ELR (cell line): ENCODE measurements around the gene UNCX.

Experiments used
- DNase-seq: peaks from one replicate; pipeline ENCODE4 v3.0.0-alpha.2; 2015; ENCODE audit warnings: low read depth

UNCX gene

GRCh38 chr7:1232103-1232466 is 587 bp upstream of the UNCX start:
- DNase-seq = no peak

DNA sequence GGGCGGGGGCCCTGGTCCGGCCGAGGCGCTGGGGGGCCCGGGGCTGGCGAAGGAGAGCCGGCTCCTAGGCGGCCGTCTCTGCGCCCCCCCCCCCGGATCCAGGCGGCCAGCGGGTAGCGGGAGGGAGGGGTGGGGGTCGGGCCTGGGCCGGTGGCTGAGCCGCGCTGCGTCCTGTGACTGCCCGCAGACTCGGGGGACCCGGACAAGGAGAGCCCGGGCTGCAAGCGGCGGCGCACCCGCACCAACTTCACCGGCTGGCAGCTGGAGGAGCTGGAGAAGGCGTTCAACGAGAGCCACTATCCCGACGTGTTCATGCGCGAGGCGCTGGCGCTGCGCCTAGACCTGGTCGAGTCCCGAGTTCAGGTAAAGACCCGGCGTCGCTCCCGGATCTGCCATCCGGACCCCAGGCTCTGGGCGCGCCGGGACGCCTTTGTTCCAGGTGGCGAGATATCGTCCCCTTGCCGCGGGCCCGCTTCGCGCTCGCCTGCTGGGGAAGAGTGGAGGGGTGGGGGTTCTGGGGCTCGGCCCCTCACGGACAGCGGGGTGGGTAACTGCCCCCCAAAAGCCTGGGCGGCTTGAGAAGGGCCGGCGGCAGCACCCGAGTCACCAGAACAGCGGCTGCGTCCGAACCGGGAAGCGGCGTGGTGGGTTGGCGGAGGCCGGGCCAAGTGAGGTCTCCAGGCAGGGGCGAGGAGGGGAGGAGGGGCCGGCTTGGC is 819 bp downstream of the UNCX start:
- DNase-seq = no peak

- DNase-seq = no peak
These were observed 1.6 kb downstream of the UNCX start for GRCh38 chr7:1234049-1234880.

DNA sequence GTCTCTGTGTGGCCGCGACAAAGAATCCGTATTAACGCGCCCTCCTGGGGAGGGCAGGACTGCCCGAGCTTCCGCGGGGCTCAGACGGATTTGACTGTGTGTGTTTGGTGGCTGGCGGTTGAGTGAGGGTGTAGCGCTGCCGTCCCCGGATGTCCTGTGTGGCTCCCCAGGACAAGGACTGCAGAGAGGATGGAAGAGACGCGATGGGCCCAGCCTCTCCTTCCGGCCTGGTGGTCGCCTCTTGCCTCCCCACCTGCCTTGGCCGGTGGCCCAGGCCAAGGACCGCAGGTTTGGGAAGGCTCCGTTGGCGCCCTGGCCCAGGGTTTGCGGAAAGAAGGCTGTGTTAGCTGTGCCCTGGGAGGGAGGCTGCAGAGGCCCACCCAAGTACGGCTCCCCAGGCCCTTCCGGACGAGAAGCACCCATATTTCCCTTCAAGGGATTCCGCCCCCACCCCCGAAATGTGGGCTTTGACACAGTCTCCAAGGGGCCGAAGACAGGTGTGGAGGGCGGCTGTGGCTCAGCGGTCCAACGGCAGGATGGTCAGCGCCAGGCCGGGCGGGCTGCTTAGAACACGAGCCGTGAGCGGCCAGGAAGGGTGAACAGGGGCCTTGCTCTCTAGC is 2.3 kb downstream of the UNCX start:
- no peak for DNase-seq

DNA sequence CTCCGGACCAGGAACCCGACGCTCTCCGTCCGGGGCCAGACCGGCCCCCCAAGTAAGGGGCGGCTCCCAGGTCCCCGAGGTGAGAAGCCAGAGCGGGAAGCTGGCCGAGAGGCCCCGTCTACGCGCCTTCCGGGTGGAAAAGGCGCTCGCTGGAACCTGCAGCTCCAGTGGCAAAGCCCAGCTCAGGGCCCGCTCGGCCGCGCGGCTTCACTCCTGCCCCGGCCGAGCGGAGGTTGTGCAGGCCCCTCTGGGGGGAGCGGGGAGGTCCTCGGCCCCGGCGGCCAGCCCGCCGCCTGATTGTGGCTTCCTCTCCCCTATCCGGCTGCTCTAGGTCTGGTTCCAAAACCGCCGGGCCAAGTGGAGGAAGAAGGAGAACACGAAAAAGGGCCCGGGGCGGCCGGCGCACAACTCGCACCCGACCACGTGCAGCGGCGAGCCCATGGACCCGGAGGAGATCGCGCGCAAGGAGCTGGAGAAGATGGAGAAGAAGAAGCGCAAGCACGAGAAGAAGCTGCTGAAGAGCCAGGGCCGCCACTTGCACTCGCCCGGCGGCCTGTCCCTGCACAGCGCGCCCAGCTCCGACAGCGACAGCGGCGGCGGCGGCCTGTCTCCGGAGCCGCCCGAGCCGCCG is 2.9 kb downstream of the UNCX start:
- no peak for DNase-seq

- DNase-seq = no peak
These were observed 3.5 kb downstream of the UNCX start for GRCh38 chr7:1236132-1236661.

DNA sequence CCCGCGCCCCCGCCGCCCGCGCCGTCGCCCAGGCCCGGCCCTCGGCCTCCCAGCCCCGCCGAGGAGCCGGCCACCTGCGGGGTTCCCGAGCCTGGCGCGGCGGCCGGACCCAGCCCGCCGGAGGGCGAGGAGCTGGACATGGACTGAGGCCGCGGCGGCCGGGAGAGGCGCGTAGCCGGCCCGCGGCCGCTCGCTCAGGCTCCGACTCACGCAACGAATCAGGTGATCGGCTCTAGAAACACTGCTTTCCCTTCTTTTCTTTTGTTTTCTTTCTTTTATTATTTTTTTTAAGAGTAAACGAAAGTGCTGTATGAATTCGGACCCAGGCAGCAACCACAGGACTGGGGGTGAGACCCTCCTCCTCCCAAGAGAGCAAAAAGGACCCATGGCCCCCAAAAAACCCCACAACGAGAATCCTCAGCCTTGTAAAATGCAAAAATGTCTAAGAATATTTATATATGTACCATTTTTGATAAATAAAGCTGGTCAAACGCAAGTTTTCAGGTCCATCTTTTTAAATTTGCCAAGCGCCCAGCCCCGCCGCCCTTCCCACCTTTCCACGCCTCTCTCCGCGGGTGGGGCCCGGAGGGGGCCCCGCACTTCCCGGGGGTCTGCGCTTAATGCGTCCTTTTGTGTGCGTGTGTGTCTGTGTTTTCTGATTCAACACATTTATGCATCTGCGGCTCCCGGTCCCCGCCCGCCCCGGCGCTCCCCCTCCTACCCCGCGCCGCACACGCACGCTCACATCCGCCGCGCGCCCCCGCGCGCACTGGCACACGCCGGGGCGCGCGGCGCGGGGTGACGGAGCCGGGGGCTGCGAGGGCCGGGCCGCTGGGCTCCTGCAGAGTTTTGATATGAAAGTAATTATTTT is 4.4 kb downstream of the UNCX start:
- DNase-seq = no peak

DNA sequence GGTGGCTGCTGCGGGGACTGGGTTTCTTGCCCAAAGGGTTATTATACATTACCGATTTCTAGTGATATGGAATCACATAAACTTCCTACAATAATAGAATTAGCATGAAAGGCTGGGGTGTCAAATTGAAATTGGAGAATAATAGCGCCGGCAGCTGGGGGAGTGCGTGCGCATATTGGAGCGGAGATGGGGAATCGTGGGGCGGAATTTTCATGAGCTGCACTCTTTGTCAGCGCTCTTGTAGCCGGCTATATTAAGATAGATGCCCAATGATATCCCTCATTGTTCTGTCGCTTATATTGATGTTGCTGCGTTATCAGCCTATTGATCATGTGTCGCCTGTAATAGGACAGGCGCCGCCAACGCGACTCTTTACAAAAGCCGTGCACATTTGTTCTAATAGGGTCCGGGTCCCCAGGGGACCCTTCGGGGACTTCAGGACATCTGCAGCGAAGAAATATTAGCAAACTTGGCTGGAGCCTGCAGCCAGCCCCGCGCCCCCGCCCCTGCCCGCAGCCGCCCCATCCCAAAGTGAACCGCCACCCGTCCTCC is 5.1 kb downstream of the UNCX start:
- DNase-seq = no peak

- no peak for DNase-seq
These were observed 5.8 kb downstream of the UNCX start for GRCh38 chr7:1238450-1238882.

DNA sequence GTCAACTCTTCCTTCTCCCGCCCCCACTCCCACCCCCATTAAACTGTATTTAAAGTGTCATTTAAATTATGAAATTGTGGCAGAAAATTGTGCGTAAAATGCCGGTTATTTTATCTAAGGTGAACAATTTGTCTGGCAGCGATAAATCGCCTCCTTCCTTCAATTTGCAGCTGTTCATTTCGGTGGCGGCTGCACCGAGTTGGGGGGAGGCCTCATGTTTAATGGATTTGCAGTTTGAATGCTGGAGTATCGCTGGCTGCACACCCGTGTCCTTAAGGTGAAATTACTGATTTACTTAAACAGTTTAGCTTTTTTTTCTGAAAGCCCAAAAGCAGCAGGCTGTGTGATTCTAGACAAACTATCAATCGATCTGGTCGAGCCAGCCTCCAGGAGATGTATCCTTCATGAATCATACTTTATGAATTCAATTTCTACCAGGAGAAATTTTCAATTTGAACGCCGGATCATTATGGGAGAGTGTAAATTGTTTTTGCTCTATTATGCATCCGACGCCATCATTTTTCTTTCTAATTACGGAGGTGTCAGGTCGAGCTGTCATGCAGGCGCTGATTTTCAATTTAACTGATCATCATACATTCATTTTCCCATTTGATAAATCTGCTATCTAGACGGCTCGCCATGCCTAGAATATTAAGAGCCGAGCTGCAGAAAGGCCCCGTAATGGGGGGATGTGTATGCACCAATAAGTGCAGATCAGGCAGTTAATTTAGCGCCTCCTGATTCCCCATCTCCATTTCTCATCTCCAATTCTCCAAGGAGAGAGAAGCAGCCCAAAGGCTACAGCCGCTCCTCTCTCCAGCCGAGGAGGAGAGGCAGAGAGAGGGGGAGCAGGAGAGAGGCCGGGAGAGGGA is 6.5 kb downstream of the UNCX start:
- no peak for DNase-seq

DNA sequence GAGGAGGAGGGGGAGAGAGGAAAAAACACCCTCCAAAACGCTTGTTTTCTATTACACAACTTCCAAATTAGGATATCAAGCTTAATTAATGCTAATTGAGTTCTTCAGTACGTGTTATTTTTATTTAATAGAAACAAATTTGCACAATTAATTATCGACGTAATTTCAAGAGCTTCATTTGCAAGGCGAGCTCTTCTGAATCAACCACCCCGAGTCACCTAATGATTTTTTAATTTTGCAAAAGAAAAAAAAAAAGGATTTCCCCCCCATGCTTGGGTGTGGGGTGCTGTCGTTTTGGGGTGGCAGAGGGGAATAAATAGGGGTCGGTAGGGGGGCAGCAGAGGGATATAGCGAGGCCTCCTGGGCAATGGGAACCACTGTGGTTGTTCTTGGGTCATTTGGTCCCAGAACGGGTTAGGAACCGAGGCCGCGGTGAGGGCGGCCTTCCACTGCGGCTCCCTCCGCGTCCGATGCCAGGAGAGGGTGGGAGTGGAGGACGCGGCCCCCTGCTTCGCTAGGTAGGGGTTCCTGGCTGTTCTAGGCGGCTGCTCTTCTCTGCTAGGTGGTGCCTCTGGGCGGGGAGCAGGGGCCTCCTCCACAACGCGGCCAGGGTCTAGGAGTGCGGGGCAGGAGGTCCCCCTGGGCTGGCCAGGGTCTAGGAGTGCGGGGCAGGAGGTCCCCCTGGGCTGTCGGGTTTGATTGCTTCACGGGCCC is 7.3 kb downstream of the UNCX start:
- no peak for DNase-seq

DNA sequence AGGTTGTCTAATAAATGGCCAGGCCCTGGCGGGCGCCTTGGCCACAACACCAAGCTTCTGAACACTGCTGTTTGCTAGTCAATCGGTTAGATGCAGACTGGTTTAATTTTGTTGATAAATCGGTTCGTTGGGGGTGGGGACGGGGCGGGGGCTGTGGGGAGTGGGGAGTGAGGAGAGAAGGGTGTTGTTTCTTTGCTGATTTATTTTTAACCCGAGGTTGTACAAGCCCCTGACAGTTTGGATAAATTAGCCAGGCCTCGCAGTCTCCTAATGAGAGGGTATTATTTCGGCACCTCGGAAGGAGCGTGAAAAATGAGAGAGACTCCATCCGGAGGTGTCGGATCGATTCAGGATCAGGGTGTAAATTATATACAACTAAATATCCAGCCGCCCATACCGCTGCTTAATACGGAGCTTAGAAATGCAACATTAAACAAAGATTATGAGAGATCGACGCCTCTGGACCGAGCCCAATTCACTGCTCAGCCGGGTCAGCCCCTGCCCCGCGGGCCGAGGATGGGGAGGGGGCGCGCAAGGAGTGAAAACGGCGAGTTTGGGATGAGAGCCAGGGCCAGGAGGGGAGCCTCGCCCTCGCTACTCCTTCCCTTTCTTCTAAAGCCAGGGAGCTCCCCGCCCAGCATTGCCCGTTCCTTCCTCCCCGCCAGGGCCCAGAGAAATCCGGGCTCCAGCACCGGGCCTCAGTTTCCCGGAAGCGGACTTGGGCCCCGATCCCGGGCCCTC is 8.0 kb downstream of the UNCX start:
- DNase-seq = no peak

- DNase-seq = no peak
These were observed 8.6 kb downstream of the UNCX start for GRCh38 chr7:1241258-1241602.

DNA sequence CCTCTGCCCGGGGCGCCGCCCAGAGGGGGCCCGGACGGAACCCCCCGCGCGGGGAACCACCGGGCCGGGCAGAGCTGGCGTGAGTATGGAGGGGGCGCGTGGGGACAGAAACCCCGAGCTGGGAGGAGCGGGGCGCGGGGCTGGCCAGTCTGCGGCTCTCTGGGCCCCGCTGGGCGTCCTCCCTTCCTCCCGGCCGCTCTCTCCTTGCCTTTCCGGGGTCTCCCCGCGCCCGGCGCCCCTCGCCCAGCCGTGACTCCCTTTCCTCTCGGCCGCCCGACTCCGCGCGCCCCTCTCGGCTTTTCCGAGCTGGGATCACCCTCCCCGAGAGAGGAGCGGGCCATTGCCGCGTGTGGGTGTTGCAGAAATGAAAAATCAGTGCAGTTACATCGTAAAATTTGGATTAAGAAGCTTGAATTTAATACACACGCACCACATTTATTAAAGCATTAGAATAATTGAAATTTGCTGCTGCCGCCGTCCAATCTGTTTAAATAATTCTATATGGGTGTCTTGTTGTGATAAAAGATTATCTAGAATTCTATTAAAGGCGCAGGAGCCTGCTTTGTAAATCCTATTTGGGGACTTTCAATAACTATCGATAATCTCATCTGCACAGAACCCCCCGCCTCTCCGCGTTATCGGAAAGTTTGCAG is 9.1 kb downstream of the UNCX start:
- no peak for DNase-seq

DNA sequence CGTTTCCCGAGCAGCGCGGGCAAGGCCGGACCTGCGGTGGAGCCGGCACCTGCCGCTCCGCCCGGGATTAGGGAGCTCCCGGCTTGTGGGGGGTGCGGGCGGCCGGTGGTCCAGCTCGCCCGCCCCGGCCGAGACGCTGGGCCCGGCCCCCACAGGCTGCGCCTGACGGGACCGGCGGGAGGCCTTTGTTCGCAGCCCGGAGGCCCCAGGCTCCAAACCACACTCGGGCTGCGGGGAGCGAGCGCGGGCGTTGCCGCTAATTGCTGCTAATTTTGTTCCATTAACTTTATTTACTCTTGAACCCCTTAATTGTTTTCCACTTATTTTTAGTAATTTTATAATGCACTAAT is 9.6 kb downstream of the UNCX start:
- DNase-seq = no peak

DNA sequence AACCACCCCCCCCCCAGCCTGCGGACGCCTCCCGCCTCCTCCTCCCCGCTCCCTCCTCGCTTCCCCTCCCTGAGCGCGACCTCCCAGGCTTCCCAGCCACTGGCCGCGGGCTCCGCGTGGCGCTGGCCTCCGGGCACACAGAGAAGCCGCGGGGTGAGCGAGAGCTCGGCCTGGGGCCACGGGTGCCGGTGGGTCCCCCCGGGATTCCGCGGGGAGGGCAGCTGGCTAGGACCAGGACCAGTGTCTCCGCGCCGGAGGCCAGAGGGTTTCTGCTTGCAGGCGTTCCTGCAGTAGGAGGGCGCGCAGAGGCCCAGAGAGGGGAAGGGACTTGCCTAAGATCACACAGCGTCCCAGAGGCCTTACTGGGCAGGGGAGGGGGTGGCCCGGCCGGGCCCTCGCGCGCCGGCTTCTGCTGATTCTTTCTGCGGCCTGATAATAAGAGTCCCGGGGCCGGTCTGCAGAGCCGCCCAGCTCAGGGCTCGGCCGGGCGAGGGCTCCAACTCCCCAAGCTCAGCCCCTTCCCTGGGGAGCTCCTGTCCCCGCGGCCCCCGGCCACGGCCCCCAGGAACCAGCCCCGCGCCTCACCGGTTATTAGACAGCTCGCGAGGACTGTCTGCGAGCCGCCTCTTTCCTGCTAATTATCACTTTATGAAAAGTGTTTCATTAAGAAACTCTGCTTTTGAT is 10.1 kb downstream of the UNCX start:
- no peak for DNase-seq

DNA sequence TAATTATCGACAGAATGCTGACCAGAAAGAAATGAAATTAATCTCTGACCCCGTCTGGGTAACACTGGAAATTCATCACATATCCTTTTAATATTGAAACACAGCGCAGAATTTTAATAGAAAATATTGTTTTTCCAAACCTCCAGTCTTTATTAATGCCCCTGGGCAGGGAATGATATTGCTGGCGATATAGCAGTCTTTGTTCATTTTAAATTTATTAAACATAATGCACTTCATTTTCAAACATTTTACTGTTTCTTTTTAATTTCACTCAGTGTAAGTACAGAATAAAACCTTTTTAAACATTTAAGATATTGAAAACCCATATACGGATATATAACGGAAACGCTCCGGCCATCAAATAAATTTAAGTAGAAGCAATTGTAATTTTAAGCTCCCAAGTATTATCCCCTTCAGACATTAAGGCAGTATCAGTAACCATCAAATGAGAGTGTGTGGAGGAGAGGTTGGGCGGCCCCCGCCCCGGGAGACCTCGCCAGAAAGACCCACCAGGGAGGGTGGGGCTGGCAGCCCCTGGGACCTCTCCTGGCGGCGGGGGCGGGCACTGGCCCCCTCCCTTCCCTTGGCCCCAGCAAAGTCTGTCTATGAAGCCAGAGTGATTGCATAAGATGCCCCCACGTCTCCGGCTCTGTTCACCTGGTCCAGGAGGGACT is 10.8 kb downstream of the UNCX start:
- DNase-seq = no peak
